H1 (cell line): Measurements from ENCODE around the gene SCPEP1. TPM values are rescaled to one million over a fixed set of nuclear protein-coding genes. Genes with fewer than 3 reads are reported as not detected.

Source experiments
- CTCF ChIA-PET: fragments of 300-600 bp; sonication (Branson Sonifier 250); formaldehyde crosslinking; loops from one replicate; lab custom pipeline; 2021; ENCODE audit not compliant: partially characterized antibody; lab: Charles Lee
- POLR2A ChIA-PET: fragments of 300-600 bp; sonication (Branson Sonifier 250); formaldehyde crosslinking; loops from one replicate; lab custom pipeline; 2021; ENCODE audit warnings: inconsistent platforms; ENCODE audit not compliant: partially characterized antibody; lab: Charles Lee
- DNase-seq, 2 experiments: peaks; one replicate each; pipeline versions ENCODE4 v3.0.0 to v3.0.0-alpha.2; 2010 to 2022; ENCODE audit warnings: low spot score in 2 of 2, low read depth in 1 of 2, mixed read lengths in 1 of 2
- FAIRE-seq: peaks from 2 replicates; lab custom pipeline; 2011; peaks lifted over from hg19 to GRCh38; lab: Jason Lieb, UNC
- H2AFZ ChIP-seq: 2 replicates; pipeline ENCODE4 v1.8.1; 2012; ENCODE audit warnings: low read length, inconsistent platforms
- H2AK5ac ChIP-seq: 2 replicates; pipeline ENCODE4 v1.6.1; 2013; ENCODE audit warnings: low read depth, low read length
- H2BK120ac ChIP-seq: replicated peaks from 2 replicates; pipeline ENCODE3; 2013; ENCODE audit warnings: low read depth, low read length, inconsistent platforms
- H2BK12ac ChIP-seq: 2 replicates; pipeline ENCODE4 v1.6.1; 2013; ENCODE audit warnings: low read depth, low read length
- H2BK15ac ChIP-seq: 2 replicates; pipeline ENCODE4 v1.6.1; 2013; ENCODE audit warnings: low read length
- H2BK20ac ChIP-seq: 2 replicates; pipeline ENCODE4 v1.6.1; 2013; ENCODE audit warnings: low read length
- H2BK5ac ChIP-seq: 2 replicates; pipeline ENCODE4 v1.6.1; 2013; ENCODE audit warnings: low read depth, low read length
- H3K14ac ChIP-seq: 2 replicates; pipeline ENCODE4 v1.6.1; 2013; ENCODE audit warnings: inconsistent platforms; ENCODE audit not compliant: insufficient read length
- H3K18ac ChIP-seq: 2 replicates; pipeline ENCODE4 v1.6.1; 2013; ENCODE audit warnings: low read length; ENCODE audit errors: extremely low read depth
- H3K23ac ChIP-seq: 2 replicates; pipeline ENCODE4 v1.6.1; 2013; ENCODE audit warnings: inconsistent platforms; ENCODE audit not compliant: insufficient read length
- H3K23me2 ChIP-seq: 2 replicates; pipeline ENCODE4 v1.6.1; 2013; ENCODE audit warnings: low read depth, low read length
- H3K27ac ChIP-seq: 2 replicates; pipeline ENCODE4 v1.6.1; 2011; ENCODE audit warnings: low read depth, low read length, inconsistent platforms
- H3K27me3 ChIP-seq, 4 experiments: replicated peaks in 1 of 4; 1 replicate in 1 of 4; 2 replicates in 3 of 4; pipeline versions ENCODE4 v1.6.1 to v1.8.1; 2011 to 2013; ENCODE audit warnings: low read length in 3 of 4, mild to moderate bottlenecking in 3 of 4, inconsistent platforms in 2 of 4, mixed read lengths in 2 of 4, moderate library complexity in 1 of 4; ENCODE audit not compliant: control insufficient read depth in 3 of 4, insufficient read depth in 3 of 4; ENCODE audit errors: extremely low read depth in 1 of 4
- H3K36me3 ChIP-seq, 4 experiments: 2 replicates each; pipeline versions ENCODE4 v1.6.1 to v1.8.1; 2011 to 2013; ENCODE audit warnings: mild to moderate bottlenecking in 4 of 4, low read length in 3 of 4, moderate library complexity in 2 of 4, control low read depth in 1 of 4, inconsistent platforms in 1 of 4; ENCODE audit not compliant: insufficient read depth in 4 of 4, control insufficient read depth in 2 of 4
- H3K4ac ChIP-seq: replicated peaks from 2 replicates; pipeline ENCODE3; 2013; ENCODE audit warnings: low read length, low read depth, mixed read lengths, inconsistent platforms; ENCODE audit not compliant: insufficient read length
- H3K4me1 ChIP-seq, 4 experiments: replicated peaks in 1 of 4; 1 replicate in 1 of 4; 2 replicates in 3 of 4; pipeline versions ENCODE4 v1.6.1 to v1.8.1; 2011 to 2013; ENCODE audit warnings: low read length in 3 of 4, inconsistent platforms in 2 of 4, mixed read lengths in 1 of 4; ENCODE audit not compliant: insufficient read depth in 4 of 4, control insufficient read depth in 3 of 4
- H3K4me2 ChIP-seq, 2 experiments: 2 replicates each; pipeline versions ENCODE4 v1.6.1 to v1.8.1; 2011 to 2013; ENCODE audit warnings: low read depth in 2 of 2, low read length in 2 of 2, control low read depth in 1 of 2, inconsistent platforms in 1 of 2, mild to moderate bottlenecking in 1 of 2; ENCODE audit not compliant: insufficient read depth in 1 of 2
- H3K4me3 ChIP-seq, 4 experiments: fragments of 200-600, 300-600 bp in 1 of 4; sonication (generic), shearing (Covaris generic), sonication (Bioruptor Twin) in 1 of 4; 2 replicates each; pipeline versions ENCODE4 v1.5.1 to v1.8.1; 2011 to 2016; ENCODE audit warnings: low read length in 4 of 4, low read depth in 3 of 4, control low read depth in 2 of 4, inconsistent platforms in 2 of 4, mild to moderate bottlenecking in 2 of 4, mixed read lengths in 1 of 4, moderate library complexity in 1 of 4; ENCODE audit not compliant: insufficient read depth in 2 of 4; ENCODE audit errors: extremely low read depth in 1 of 4
- H3K56ac ChIP-seq: replicated peaks from 2 replicates; pipeline ENCODE3; 2013; ENCODE audit warnings: low read depth, mild to moderate bottlenecking, mixed read lengths, low read length, inconsistent platforms; ENCODE audit not compliant: insufficient read length
- H3K79me1 ChIP-seq: 2 replicates; pipeline ENCODE4 v1.6.1; 2013; ENCODE audit warnings: low read depth, low read length, control low read depth
- H3K79me2 ChIP-seq, 2 experiments: 2 replicates each; pipeline versions ENCODE4 v1.6.1 to v1.8.1; 2012 to 2013; ENCODE audit warnings: low read length in 2 of 2, mild to moderate bottlenecking in 2 of 2, inconsistent platforms in 1 of 2; ENCODE audit not compliant: insufficient read depth in 2 of 2, control insufficient read depth in 1 of 2
- H3K9ac ChIP-seq, 4 experiments: replicated peaks in 1 of 4; 1 replicate in 1 of 4; 2 replicates in 3 of 4; pipeline versions ENCODE4 v1.6.1 to v1.8.1; 2011 to 2013; ENCODE audit warnings: low read depth in 3 of 4, low read length in 3 of 4, control low read depth in 2 of 4, mild to moderate bottlenecking in 2 of 4, moderate library complexity in 2 of 4, inconsistent platforms in 1 of 4; ENCODE audit errors: extremely low read depth in 1 of 4
- H3K9me3 ChIP-seq, 2 experiments: 2 replicates each; pipeline versions ENCODE4 v1.6.1 to v1.8.1; 2012 to 2013; ENCODE audit warnings: mild to moderate bottlenecking in 2 of 2, moderate library complexity in 2 of 2, control low read depth in 1 of 2, inconsistent platforms in 1 of 2, low read depth in 1 of 2, low read length in 1 of 2, mixed read lengths in 1 of 2; ENCODE audit not compliant: insufficient read depth in 2 of 2
- H4K20me1 ChIP-seq, 2 experiments: replicated peaks in 1 of 2; 2 replicates each; pipeline versions ENCODE3 to v1.8.1; 2011 to 2013; ENCODE audit warnings: inconsistent platforms in 2 of 2, low read length in 2 of 2, mild to moderate bottlenecking in 1 of 2; ENCODE audit not compliant: insufficient read depth in 2 of 2, control insufficient read depth in 1 of 2
- H4K5ac ChIP-seq: 2 replicates; pipeline ENCODE4 v1.6.1; 2013; ENCODE audit warnings: low read length, low read depth, mixed read lengths, inconsistent platforms; ENCODE audit not compliant: insufficient read length
- H4K8ac ChIP-seq: 2 replicates; pipeline ENCODE4 v1.8.0; 2013; ENCODE audit warnings: mild to moderate bottlenecking, moderate library complexity, low read length, inconsistent platforms; ENCODE audit not compliant: insufficient read depth; ENCODE audit errors: extremely low read depth
- H4K91ac ChIP-seq: replicated peaks from 2 replicates; pipeline ENCODE3; 2013; ENCODE audit warnings: low read length, mixed read lengths, inconsistent platforms; ENCODE audit not compliant: insufficient read length
- WGBS, 2 experiments: shearing (Covaris generic) in 1 of 2; methylation state at CpG; one replicate each; pipeline versions ENCODE4 v1.1.6 to v1.1.7; 2013 to 2015; ENCODE audit warnings: low lambda C conversion rate in 2 of 2, mixed read lengths in 2 of 2, inconsistent platforms in 1 of 2, low coverage in 1 of 2, missing lambda C conversion rate in 1 of 2; ENCODE audit not compliant: insufficient replicate concordance in 2 of 2, insufficient coverage in 1 of 2, insufficient read length in 1 of 2; ENCODE audit errors: extremely low coverage in 1 of 2, missing lambda C conversion rate in 1 of 2; 5-methylcytosine and 5-hydroxymethylcytosine counted together
- polyA plus RNA-seq, 7 experiments: library from polyadenylated mRNA; depleted of rRNA in 3 of 7; stranded (reverse) in 5 of 7; unstranded in 2 of 7; fragments of >200 nt in 5 of 7; fragments of 200-250 nt in 2 of 7; gene quantifications; 1 replicate in 5 of 7; 2 replicates in 1 of 7; 4 replicates in 1 of 7; pipeline versions ENCODE4 v1.2.1 to v1.2.3, GENCODE V29; 2011 to 2013; ENCODE audit warnings: missing spikeins in 2 of 7, mixed read lengths in 2 of 7
- total RNA-seq: library from RNA; stranded (reverse); fragmentation: NEBNext Ultra II Directional; extraction: Animal tissue kit (Norgen Biotek cat#: 25700); gene quantifications from 2 replicates; pipeline ENCODE4 v1.2.1, GENCODE V29; 2021

Gene SCPEP1
- total and polyA plus RNA-seq, 2 of the 8 experiments (the other 6 are each of a cell fraction or from before 2014, with no cell fraction given): 30.7 to 52.6 TPM

DNA sequence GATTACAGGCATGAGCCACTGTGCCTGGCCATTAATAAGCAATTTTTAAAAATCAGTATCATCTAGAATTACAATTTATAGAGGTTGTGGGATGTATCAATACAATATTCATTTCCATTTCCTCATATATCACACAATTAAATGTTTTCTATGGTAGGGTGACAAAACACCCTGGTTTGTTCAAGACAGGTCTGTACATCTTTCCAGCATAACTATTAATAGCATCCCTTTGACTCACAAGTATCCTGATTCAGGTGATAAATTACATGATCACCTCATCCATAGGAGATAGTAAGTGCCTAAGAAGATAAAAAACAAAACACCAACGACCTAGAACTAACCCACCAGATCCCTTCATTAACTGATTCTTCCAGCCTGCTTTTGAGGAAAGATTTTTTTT lies 30.2 kb upstream of the SCPEP1 start:
- Histone ChIP-seq H4K8ac (no peak overlapping the region), H3K4me3 (no peak overlapping the region), H3K79me1 (peaks cover 5% of the 10 kb centered on the region), H4K5ac (no peak overlapping the region), H2BK12ac (no peak overlapping the region), H3K9ac (no peak overlapping the region), H4K91ac (no peak overlapping the region), H3K18ac (no peak overlapping the region), H3K56ac (no peak overlapping the region), H3K79me2 (peaks cover 0 to 6% of the 10 kb centered on the region in 2 experiments; a peak in 1 of 4 replicates), H3K4ac (no peak overlapping the region), H2BK15ac (no peak overlapping the region), H3K4me2 (no peak overlapping the region), H3K23me2 (no peaks in the 10 kb centered on the region), H3K36me3 (peaks cover 4 to 38% (median 26%) of the 10 kb centered on the region in 4 experiments), H2BK20ac (no peak overlapping the region), H4K20me1 (peaks cover 0 to under 1% of the 10 kb centered on the region in 2 experiments), H3K14ac (no peak overlapping the region), H2BK5ac (no peak overlapping the region), H3K27me3 (no peaks in the 10 kb centered on the region), H2AK5ac (no peak overlapping the region), H3K9me3 (no peaks in the 10 kb centered on the region), H3K4me1 (no peaks in the 10 kb centered on the region), H2BK120ac (no peak overlapping the region), H3K27ac (no peak overlapping the region), H3K23ac (no peak overlapping the region), H2AFZ (no peak overlapping the region)
- POLR2A ChIA-PET: no interaction called here
- CTCF ChIA-PET: interaction anchor here (0.6 kb wide), 1 partner anchor 49 kb away, joined by 4 read pairs; no protein-coding TSS in a partner anchor
- no peak for DNase-seq
- no peak for FAIRE-seq
- WGBS, 2 experiments: 93% methylated on average over 1 of the region's 1 CpG; no CpG with 5 or more reads in 1 of the 2 experiments
